ENCODE measurements around the gene MAP2K3.
A peak's percentile ranks its signal among the peaks of the same experiment; 100 is the strongest.
"Not testable (repeated sequence)": the region's sequence is repeated elsewhere in the genome, so short reads cannot be mapped to it uniquely, and the experiment has no call there.

Gene MAP2K3

DNA sequence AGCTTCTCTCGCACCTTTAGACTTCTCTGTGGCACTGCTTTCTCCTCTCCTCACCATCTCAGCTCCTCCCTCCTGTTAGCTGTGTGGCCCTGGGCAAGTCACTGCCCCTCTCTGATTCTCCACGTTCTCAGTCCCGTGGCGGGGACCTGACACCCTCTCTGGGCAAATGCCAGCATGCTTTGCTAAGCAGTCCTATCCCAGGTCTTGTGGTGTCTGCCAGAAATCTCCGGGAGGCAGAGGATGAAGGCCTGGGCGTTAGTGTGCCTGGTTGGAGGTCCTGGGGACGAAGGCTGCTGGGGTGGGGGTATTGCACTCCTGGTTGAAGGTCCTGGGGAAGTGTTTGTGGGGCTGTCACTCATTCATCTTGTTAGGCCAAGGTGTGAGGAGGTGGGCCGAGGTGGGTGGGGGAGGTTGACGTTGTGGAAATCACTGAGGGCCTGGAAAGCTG lies 37.3 kb downstream of the MAP2K3 start:
- not testable (repeated sequence) for DNase-seq (ENCODE audit: low read depth); H3K4me3 ChIP-seq (ENCODE audit: control insufficient read depth, low read depth, low read length)

DNA sequence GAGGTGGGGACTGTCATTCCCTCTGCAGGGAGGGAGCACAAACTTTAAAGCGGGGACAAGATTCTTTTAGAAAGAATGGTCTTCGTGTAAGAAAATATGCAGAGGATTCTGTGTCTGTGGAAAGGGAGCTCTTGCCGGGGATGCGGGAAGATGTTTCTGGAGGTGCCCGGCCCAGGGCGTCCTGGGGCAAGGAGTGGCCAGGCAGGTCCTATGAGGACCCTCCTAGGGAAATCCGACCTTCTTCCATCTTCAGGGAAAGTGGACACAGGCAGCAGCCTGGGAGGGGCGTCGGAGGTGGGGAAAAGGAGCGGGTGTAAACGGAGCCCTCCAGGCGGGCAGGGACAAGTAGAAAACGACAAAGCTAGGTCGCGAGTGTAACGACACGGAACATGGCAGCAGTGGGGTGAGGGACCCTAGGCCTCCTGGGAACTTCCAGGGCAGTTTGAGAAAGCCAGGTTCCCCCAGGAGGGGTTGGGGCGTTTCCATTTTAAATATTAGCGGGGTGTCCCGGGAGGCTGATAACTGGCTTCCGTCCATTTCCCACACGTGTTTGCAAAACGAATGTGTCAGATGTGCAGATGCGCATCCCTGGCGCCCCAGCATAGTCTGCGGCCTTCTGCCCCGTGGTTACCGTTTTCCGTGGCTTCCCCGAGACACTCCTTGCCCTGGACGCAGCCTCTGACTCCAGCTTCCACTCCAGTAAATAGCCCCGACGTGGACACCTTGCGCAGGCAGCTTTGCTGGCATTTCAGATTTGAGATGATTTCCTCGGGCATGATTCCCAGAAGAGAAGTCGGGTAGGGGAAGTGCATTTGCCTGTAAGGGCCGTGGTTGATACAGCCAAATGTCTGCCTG lies 39.0 kb downstream of the MAP2K3 start:
- DNase-seq (ENCODE audit: low read depth), result not testable (repeated sequence)

DNA sequence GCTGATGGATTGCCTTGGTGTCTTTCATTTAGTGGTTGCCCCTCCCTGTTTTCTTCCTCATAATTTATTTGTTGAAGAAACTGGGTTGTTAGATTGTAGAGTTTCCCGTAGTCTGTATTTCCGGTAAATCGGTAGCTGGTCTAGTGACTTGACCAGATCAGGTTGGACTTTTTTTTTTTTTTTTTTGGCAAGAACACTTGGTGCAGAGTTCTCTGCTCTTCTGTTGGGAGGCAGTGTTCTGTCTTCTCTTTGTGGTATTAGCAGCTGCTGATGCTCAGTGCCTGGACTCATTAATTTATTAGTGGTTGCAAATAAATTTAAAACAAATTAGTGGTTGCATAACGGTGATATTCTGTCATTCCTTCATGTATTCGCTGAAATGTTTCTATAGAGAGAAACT lies 40.2 kb downstream of the MAP2K3 start:
- not testable (repeated sequence) for DNase-seq (ENCODE audit: low read depth); H3K4me3 ChIP-seq (ENCODE audit: control insufficient read depth, low read depth, low read length)

More for the DNA sequence above, 39.0 kb downstream of the MAP2K3 start:
- peak overlapping the region; percentile 60 for H3K4me3 ChIP-seq (ENCODE audit: control insufficient read depth, low read depth, low read length)

DNA sequence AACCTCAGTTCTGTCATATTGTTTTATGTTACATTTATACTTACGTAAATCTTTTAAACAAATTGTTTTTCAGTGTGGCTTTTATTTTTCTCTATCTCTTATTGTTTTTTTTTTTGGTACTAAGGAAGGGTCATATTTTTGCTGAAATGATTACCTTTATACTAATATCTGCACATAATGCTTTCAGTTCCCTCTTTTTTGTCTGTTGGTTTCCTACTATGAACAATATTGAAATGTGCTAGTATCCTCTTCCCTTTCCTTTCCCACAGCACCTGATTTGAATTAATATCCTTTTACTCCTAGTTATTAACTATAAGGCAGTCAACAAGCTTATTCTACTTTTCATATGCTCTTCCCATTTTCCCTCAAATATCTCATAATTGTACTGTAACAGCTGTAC lies 43.4 kb downstream of the MAP2K3 start:
- not testable (repeated sequence) for DNase-seq (ENCODE audit: low read depth); H3K4me3 ChIP-seq (ENCODE audit: control insufficient read depth, low read depth, low read length)

DNA sequence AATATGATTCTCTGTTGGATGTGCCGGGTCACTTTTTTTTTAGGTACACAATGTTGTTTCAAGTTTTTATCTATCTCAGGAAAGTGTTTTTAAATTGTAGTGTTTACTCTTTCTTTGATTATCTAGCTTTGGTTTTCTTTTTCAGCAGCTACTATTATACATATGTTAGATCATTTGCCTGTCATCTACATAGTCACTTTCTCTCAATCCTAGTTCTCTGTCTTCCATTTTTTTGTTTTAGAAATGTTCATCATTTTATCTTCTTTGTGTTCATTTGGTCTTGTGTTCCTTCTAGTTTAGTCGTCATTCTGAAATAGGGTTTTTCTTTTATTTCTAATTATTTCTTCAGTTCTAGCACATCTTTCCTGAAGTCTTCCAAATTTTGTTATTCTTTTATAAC lies 44.3 kb downstream of the MAP2K3 start:
- H3K4me3 ChIP-seq (ENCODE audit: control insufficient read depth, low read depth, low read length); DNase-seq (ENCODE audit: low read depth): not testable (repeated sequence)

DNA sequence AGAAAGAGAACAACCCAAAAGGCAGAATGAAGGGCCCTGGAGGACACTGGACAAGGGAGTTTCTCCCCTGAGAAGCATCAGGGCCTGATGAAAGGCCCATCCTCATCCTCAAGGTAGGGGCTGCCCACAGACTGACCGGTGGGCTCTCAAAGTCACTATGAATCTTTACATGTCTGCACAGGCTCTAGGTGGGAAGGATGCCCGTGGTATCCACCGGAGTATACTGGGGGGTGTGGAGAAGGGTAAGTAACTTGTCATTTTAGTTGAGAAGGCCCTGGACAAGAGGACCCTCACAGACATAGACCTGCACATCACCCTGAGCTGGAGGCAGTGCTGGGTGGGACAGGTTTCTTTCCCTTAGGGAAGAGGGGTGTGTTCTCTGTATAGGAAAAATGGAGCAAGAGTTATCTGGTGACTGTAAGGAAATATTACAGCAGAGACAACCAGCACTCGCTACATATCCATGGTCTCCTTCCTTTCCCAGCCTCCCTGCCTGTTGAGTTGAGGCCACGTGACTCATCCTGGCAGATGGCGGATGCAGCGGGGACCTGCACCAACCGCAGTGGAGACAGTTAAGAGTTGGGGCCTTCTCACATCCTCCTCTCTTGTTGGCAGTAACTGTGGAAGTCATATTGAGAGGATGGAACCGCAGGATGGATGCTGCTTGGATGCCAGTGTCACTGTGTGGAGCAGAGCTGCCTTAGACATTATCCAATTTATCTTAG lies 46.1 kb downstream of the MAP2K3 start:
- no peak for DNase-seq (ENCODE audit: low read depth)
- H3K4me3 ChIP-seq (ENCODE audit: control insufficient read depth, low read depth, low read length), result no peak overlapping the region
- TF ChIP-seq, protein P1, sequence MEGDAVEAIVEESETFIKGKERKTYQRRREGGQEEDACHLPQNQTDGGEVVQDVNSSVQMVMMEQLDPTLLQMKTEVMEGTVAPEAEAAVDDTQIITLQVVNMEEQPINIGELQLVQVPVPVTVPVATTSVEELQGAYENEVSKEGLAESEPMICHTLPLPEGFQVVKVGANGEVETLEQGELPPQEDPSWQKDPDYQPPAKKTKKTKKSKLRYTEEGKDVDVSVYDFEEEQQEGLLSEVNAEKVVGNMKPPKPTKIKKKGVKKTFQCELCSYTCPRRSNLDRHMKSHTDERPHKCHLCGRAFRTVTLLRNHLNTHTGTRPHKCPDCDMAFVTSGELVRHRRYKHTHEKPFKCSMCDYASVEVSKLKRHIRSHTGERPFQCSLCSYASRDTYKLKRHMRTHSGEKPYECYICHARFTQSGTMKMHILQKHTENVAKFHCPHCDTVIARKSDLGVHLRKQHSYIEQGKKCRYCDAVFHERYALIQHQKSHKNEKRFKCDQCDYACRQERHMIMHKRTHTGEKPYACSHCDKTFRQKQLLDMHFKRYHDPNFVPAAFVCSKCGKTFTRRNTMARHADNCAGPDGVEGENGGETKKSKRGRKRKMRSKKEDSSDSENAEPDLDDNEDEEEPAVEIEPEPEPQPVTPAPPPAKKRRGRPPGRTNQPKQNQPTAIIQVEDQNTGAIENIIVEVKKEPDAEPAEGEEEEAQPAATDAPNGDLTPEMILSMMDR (conservative IDR thresholded peaks at IDR 0.05; ENCODE audit: control insufficient read depth, insufficient read depth, low read depth, low read length), result no peak

DNA sequence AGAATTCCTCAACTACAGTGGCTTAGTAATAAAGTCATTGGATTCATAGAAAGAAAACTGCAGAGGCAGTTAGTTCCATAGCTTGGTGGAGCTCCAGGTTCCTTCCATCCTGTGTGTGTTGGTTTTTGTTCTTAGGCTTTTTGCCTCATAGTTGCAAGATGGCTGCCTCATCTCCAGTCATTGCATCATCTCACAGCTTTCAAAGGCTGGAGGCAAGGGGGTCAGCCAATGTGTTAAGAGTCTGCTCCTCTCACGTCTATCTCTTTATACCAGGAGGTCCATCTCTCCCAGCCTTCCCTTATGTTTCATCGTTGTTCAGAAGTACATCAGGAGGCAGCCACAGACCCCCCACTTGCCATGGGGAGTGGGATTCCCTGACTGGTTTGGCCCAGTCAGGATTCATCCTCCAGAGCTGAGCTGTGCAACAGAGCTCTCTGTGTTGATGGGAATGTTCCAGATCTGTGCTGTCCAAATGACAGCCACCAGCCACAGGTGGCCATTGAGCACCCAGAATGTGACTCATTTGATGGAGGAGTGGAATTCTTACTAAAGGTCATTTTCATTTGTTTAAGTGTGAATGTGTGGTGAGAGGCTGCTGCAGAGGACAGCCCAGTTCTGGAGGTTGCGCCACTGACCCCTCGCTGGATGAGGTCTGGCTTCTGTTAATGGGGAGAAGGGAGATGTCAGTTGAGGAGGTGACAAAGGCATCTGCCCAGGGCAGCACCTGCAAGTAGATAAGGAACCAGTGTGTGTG lies 52.2 kb downstream of the MAP2K3 start:
- not testable (repeated sequence) for H3K4me3 ChIP-seq (ENCODE audit: control insufficient read depth, low read depth, low read length); DNase-seq (ENCODE audit: low read depth)

DNA sequence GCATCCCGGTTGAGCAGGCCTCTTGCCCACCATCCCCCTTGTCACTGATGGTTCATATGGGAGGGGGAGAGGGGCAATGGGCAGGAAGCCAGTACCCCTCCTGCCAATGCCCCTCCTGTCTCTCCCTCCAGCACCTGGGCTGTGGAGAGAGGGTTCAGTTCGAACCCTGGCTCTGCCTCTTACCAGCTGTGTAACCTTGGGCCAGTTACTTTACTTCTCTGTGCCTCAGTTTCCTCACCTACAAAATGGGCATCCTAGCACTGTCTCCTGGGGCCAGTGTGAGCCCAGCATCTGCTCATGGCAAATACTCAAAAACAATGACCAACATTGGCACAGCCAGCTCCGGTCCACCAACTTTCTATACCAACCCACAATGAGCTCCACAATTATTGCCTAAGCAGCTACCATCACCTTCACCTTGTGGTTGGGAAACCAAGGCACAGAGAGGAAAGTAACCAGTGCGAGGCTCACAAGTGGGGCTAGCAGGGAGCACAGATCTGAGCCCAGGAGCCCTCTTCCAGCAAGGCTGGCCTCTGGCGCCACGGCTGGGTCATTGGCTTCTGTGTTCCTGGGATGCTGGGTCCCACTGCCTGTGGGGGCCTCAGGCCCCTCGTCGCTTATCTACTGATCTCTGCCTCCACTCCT lies 53.6 kb downstream of the MAP2K3 start:
- H3K4me3 ChIP-seq (ENCODE audit: control insufficient read depth, low read depth, low read length); DNase-seq (ENCODE audit: low read depth): not testable (repeated sequence)

DNA sequence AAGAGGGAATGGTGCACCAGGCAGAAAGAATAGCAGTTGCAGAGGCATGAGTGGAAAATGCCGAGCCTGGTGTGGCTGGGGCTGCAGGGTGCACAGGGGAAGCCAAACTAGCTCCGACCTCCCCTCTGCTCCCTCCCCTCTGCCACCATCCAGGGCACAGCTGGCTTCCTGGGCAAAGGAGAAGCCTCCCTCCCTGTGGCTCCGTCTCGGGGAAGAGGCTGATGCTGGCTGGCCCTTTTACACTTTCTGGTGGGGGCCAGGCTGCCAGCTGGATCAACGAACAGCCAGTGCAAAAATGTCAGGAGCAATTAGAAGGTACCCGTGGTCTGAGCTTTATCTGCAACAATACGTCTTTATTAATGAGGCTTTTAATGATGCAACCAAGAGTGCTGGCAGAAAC lies 54.5 kb downstream of the MAP2K3 start:
- no peak for DNase-seq (ENCODE audit: low read depth)
- TF ChIP-seq, protein P1 (conservative IDR thresholded peaks at IDR 0.05; ENCODE audit: control insufficient read depth, insufficient read depth, low read depth, low read length), result no peak
- H3K4me3 ChIP-seq (ENCODE audit: control insufficient read depth, low read depth, low read length), result no peak overlapping the region

DNA sequence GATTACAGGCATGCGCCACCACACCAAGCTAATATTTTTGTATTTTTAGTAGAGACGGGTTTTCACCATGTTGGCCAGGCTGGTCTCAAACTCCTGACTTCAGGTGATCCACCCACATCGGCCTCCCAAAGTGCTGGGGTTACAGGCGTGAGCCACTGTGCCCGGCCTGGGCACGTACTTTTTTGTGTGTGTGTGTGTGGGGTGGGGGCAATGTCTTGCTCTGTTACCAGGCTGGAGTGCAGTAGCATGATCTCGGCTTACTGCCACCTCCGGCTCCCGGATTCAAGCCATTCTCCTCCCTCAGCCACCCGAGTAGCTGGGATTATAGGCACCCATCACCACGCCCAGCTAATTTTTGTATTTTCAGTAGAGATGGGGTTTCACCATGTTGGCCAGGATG lies 55.1 kb downstream of the MAP2K3 start:
- not testable (repeated sequence) for DNase-seq (ENCODE audit: low read depth); H3K4me3 ChIP-seq (ENCODE audit: control insufficient read depth, low read depth, low read length)

DNA sequence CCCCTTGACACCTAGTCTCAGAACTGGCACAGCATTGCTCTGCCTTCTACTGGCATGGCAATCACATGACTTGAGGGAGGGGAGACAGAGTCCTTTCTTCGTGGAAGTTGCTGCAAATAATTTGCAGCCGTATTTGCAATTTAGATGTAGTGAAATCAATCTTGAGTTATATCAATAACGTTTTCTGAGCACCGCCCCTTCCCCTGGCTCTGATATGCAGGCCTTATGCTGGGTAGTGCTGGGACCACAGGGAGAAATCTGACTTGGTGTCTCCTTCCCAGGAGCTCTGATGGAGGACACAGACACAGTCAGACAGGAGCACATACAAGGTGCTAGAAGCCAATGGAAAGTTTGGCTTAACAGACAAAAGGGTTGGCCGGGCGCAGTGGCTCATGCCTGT lies 55.9 kb downstream of the MAP2K3 start:
- H3K4me3 ChIP-seq (ENCODE audit: control insufficient read depth, low read depth, low read length); DNase-seq (ENCODE audit: low read depth): not testable (repeated sequence)

DNA sequence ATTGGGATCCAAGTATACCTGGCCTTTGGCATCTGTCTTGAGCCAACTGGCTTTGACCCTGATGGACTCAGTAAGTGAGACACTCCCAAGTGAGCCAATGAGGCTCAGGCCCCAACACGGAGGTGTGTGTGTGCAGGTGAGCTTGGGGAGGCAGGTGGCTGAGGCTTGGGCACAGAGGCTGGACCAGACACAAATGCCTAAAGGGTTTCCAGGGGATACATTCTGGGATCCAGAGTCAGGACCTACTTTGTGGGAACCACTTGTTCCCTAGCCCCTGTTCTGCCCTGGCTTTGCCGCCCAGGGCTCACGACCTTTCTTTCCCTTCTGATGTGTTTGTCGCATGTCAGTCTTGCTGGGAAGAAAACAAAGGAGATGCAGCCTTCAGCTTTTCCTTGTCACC lies 56.8 kb downstream of the MAP2K3 start:
- not testable (repeated sequence) for H3K4me3 ChIP-seq (ENCODE audit: control insufficient read depth, low read depth, low read length); DNase-seq (ENCODE audit: low read depth)

DNA sequence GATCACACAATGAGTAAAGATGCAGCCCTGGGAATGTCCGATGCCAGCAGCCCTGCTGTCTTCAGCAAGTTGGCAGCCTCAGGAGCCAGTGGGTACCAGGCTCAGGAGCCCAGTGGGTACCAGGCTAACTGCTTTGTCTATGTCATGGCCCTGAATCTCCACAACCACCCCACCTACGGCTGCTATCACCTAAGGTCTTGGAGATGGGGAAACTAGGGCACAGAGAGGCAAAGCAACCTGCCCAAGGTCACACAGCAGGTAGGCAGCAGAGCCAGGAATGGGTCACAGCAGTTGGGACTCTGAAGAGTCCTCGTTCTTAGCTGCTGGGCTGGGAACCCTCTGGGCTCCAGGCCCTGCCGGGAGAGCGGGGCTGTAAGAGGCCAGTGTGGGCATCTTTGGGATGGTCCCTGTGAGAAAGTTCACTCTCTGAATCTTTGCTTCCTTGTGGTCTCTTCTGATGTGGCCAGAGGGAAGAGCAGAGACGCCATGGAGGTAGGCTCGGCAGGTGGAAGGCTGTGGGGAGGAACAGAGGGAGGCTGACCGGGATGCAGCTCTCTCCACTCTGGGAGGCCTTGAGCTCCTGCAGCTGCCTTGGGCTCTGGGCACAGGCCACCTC lies 57.5 kb downstream of the MAP2K3 start:
- H3K4me3 ChIP-seq (ENCODE audit: control insufficient read depth, low read depth, low read length); DNase-seq (ENCODE audit: low read depth): not testable (repeated sequence)

DNA sequence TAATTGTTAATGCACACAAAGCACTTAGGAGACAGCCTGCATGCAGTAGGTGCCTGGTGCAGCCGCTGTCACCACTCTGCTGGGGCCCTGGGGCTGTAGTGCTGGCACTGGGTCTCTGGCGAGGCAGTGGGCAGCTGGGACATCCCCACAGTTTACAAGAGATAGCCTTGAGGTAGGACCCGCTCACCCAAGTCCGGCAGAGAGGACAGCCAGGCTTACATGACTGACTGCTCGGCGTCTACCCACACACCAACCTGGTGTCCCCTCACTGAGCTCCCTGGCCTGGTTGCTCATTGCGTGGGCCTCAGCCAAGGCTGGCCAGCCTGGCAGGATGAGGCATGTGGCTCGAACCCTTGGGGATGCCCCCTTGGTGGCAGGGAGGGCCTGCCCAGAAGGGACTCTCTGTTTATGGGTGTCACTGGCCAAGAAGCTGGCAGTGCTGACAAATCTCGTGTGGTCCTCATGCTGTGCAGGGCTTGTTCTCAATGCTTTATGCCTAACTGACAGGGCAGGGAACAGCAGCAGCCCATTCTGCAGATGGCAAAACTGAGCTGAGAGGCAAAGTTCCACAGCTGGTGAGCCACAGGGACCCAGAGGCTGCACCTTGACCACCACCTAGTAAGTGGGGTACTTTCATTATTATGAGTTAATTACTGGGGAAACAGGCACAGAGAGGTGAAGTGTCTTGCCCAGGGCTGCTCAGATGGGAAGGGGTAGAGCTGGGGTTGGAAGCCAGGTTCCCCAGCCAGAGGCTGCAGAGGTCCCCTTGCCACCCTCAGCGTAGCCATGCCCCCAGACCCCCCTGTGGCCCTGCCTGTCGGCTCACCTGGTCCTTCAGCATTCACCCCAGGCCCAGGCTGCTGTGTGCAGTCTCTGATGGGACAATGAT lies 58.8 kb downstream of the MAP2K3 start:
- not testable (repeated sequence) for H3K4me3 ChIP-seq (ENCODE audit: control insufficient read depth, low read depth, low read length); DNase-seq (ENCODE audit: low read depth)

Data from fibroblast of mammary gland (primary cell).